SK-N-SH (cell line): ENCODE measurements around the gene RNF25. TPM values are rescaled to one million over a fixed set of nuclear protein-coding genes. Genes with fewer than 3 reads are reported as not detected.
A peak's percentile ranks its signal among the peaks of the same experiment; 100 is the strongest.

Source experiments
- CTCF ChIA-PET: fragments of 300-600, 350-600 bp; formaldehyde crosslinking; extraction: SDS; loops from one replicate; lab custom pipeline; 2021; lab: Yijun Ruan, JAX
- POLR2A ChIA-PET: fragments of 350-600 bp; sonication (Branson Sonifier 250); formaldehyde crosslinking; extraction: SDS; loops from one replicate; lab custom pipeline; 2020; ENCODE audit warnings: antibody characterized with exemption, inconsistent platforms; lab: Yijun Ruan, JAX
- DNase-seq: peaks from one replicate; pipeline ENCODE4 v3.0.0; 2012
- H2AFZ ChIP-seq: fragments of 200-600 bp; sonication (generic); 2 replicates; pipeline ENCODE4 v1.8.1; 2016; ENCODE audit warnings: antibody characterized with exemption, mild to moderate bottlenecking, low read depth
- H3F3A ChIP-seq: fragments of 200-600 bp; sonication (generic); replicated peaks from 2 replicates; pipeline ENCODE3; 2016; ENCODE audit warnings: antibody characterized with exemption, mild to moderate bottlenecking; ENCODE audit not compliant: insufficient read depth
- H3K27ac ChIP-seq, 2 experiments: fragments of 200-500 bp in 1 of 2; fragments of 200-600 bp in 1 of 2; sonication (Bioruptor generic) in 1 of 2; sonication (generic), shearing (Covaris generic) in 1 of 2; 2 replicates each; pipeline versions ENCODE4 v1.5.1 to v1.6.1; 2014 to 2016; ENCODE audit warnings: low read depth in 2 of 2, inconsistent platforms in 1 of 2, low read length in 1 of 2, mild to moderate bottlenecking in 1 of 2, mixed read lengths in 1 of 2
- H3K27me3 ChIP-seq: fragments of 200-600 bp; sonication (generic), shearing (Covaris generic); 2 replicates; pipeline ENCODE4 v1.6.1; 2016; ENCODE audit warnings: mixed run types; ENCODE audit not compliant: insufficient read depth
- H3K36me3 ChIP-seq, 2 experiments: fragments of 200-500 bp in 1 of 2; fragments of 200-600 bp in 1 of 2; sonication (Bioruptor generic) in 1 of 2; sonication (generic) in 1 of 2; replicated peaks in 1 of 2; 2 replicates each; pipeline versions ENCODE3 to v1.5.1; 2014 to 2016; ENCODE audit warnings: low read length in 1 of 2, mild to moderate bottlenecking in 1 of 2; ENCODE audit not compliant: insufficient read depth in 2 of 2, control insufficient read depth in 1 of 2
- H3K4me1 ChIP-seq, 2 experiments: fragments of 200-500 bp in 1 of 2; fragments of 200-600 bp in 1 of 2; sonication (Bioruptor generic) in 1 of 2; sonication (generic), shearing (Covaris generic) in 1 of 2; 2 replicates each; pipeline versions ENCODE4 v1.5.1 to v1.6.1; 2014 to 2016; ENCODE audit warnings: low read depth in 1 of 2, low read length in 1 of 2, mixed run types in 1 of 2; ENCODE audit not compliant: insufficient read depth in 2 of 2, control insufficient read depth in 1 of 2
- H3K4me2 ChIP-seq: fragments of 200-600 bp; sonication (generic), shearing (Covaris generic); 2 replicates; pipeline ENCODE4 v1.6.1; 2017; ENCODE audit warnings: mixed run types
- H3K4me3 ChIP-seq, 2 experiments: fragments of 200-500 bp in 1 of 2; fragments of 200-600 bp in 1 of 2; sonication (Bioruptor generic) in 1 of 2; sonication (generic), shearing (Covaris generic) in 1 of 2; 2 replicates each; pipeline versions ENCODE4 v1.5.1 to v1.8.1; 2014 to 2016; ENCODE audit warnings: low read depth in 2 of 2, inconsistent platforms in 1 of 2, low read length in 1 of 2, mild to moderate bottlenecking in 1 of 2, mixed read lengths in 1 of 2, moderate library complexity in 1 of 2
- H3K79me2 ChIP-seq: fragments of 200-600 bp; sonication (generic); 2 replicates; pipeline ENCODE4 v1.8.1; 2017; ENCODE audit warnings: mild to moderate bottlenecking; ENCODE audit not compliant: insufficient read depth
- H3K9ac ChIP-seq: fragments of 200-600 bp; sonication (generic); 2 replicates; pipeline ENCODE4 v1.6.1; 2017; ENCODE audit warnings: mixed run types
- H3K9me2 ChIP-seq: fragments of 200-600 bp; sonication (generic); 2 replicates; pipeline ENCODE4 v1.6.1; 2017; ENCODE audit warnings: mixed run types
- H3K9me3 ChIP-seq: fragments of 200-600 bp; sonication (generic); 2 replicates; pipeline ENCODE4 v1.6.1; 2017; ENCODE audit warnings: mixed run types, mild to moderate bottlenecking, moderate library complexity
- H4K20me1 ChIP-seq: fragments of 200-600 bp; sonication (generic); 2 replicates; pipeline ENCODE4 v1.6.1; 2017; ENCODE audit warnings: mild to moderate bottlenecking, mixed run types; ENCODE audit not compliant: insufficient read depth
- CHD2 ChIP-seq: fragments of 150-350 bp; IDR thresholded peaks from 2 replicates; pipeline ENCODE4 v1.6.1; 2018; ENCODE audit warnings: low read length; ENCODE audit not compliant: partially characterized antibody
- ELF1 ChIP-seq: IDR thresholded peaks from 2 replicates; pipeline ENCODE4 v1.4.0; 2012
- FOSL2 ChIP-seq: IDR thresholded peaks from 2 replicates; pipeline ENCODE4 v1.4.0; 2012; ENCODE audit warnings: low read depth, mild to moderate bottlenecking, moderate library complexity, borderline replicate concordance
- FOXM1 ChIP-seq: IDR thresholded peaks from 2 replicates; pipeline ENCODE4 v1.4.0; 2012; ENCODE audit warnings: low read depth, mild to moderate bottlenecking
- GABPA ChIP-seq: IDR thresholded peaks from 2 replicates; pipeline ENCODE4 v1.4.0; 2012; ENCODE audit warnings: low read depth, mild to moderate bottlenecking
- MAX ChIP-seq: IDR thresholded peaks from 2 replicates; pipeline ENCODE4 v1.4.0; 2012; ENCODE audit warnings: low read depth
- MXI1 ChIP-seq: IDR thresholded peaks from 2 replicates; pipeline ENCODE4 v1.6.1; 2012; ENCODE audit warnings: mild to moderate bottlenecking, low read depth, low read length, improper control_type of control experiment
- NFIC ChIP-seq: IDR thresholded peaks from 2 replicates; pipeline ENCODE4 v1.4.0; 2012; ENCODE audit warnings: borderline replicate concordance
- NRF1 ChIP-seq: IDR thresholded peaks from 2 replicates; pipeline ENCODE4 v1.6.1; 2012; ENCODE audit warnings: low read depth, mild to moderate bottlenecking, low read length
- PBX3 ChIP-seq: IDR thresholded peaks from 2 replicates; pipeline ENCODE4; 2012
- REST ChIP-seq: IDR thresholded peaks from 2 replicates; pipeline ENCODE4 v1.6.1; 2012; ENCODE audit warnings: mild to moderate bottlenecking, low read depth, low read length, moderate library complexity
- SIN3A ChIP-seq: IDR thresholded peaks from 2 replicates; pipeline ENCODE4 v1.6.1; 2012; ENCODE audit warnings: low read depth, mild to moderate bottlenecking, low read length, moderate library complexity, borderline replicate concordance
- TAF1 ChIP-seq: IDR thresholded peaks from 2 replicates; pipeline ENCODE4 v1.6.1; 2012; ENCODE audit warnings: low read depth, mild to moderate bottlenecking, low read length, moderate library complexity, borderline replicate concordance
- USF2 ChIP-seq: fragments of 150-350 bp; IDR thresholded peaks from 2 replicates; pipeline ENCODE4 v1.6.1; 2017; ENCODE audit warnings: antibody characterized with exemption, low read length, low read depth, borderline replicate concordance
- ZBTB33 ChIP-seq: IDR thresholded peaks from 2 replicates; pipeline ENCODE4 v1.4.0; 2012; ENCODE audit warnings: low read depth, borderline replicate concordance
- WGBS: methylation state at CpG from one replicate; pipeline ENCODE4 v1.1.6; 2017; ENCODE audit warnings: low lambda C conversion rate; 5-methylcytosine and 5-hydroxymethylcytosine counted together
- polyA plus RNA-seq, 3 experiments: library from polyadenylated mRNA; depleted of rRNA; stranded (reverse); fragments of >200 nt; gene quantifications; 2 replicates each; pipeline ENCODE4 v1.2.3, GENCODE V29; 2012

RNF25 gene
- polyA plus RNA-seq, 1 of the 3 experiments (the other 2 are of a cell fraction) = 72.2 TPM

GRCh38 chr2:218623366-218623705 lies 48.5 kb downstream of the RNF25 start (continued):
- TF ChIP-seq REST = no peak
- TF ChIP-seq CHD2 = no peak
- TF ChIP-seq PBX3 = no peak
- no peak for TF ChIP-seq TAF1
- no peak for TF ChIP-seq NFIC

- H3K27me3 ChIP-seq = no peaks in the 10 kb centered on the region
- H3K27ac ChIP-seq = no peak overlapping the region
- H3K9me2 ChIP-seq = no peaks in the 10 kb centered on the region
- H3K79me2 ChIP-seq = no peaks in the 10 kb centered on the region
- peaks cover 0 to 2% of the 10 kb centered on the region in 2 experiments for H3K36me3 ChIP-seq
- no peak overlapping the region for H3K9ac ChIP-seq
- no peaks in the 10 kb centered on the region for H3F3A ChIP-seq
- H3K9me3 ChIP-seq = no peaks in the 10 kb centered on the region
- no peak overlapping the region for H3K4me2 ChIP-seq
- 0 out of 2 replicates have a peak overlapping the region, but pooled peaks have one; percentile 41 for H2AFZ ChIP-seq
- POLR2A ChIA-PET = no interaction called here
- no peak for TF ChIP-seq FOXM1
- no peak for TF ChIP-seq NRF1
- TF ChIP-seq ELF1 = no peak
- TF ChIP-seq MAX = no peak
- no peak for TF ChIP-seq PBX3
- no peak for TF ChIP-seq FOSL2
- TF ChIP-seq GABPA = no peak
- TF ChIP-seq USF2 = no peak
- no peak for TF ChIP-seq MXI1
- TF ChIP-seq ZBTB33 = no peak
- no peak for TF ChIP-seq SIN3A
- TF ChIP-seq NFIC = no peak
- H4K20me1 ChIP-seq = no peaks in the 10 kb centered on the region
- CTCF ChIA-PET = interaction anchor here (1.2 kb wide), 1 partner anchor 17 kb away, joined by 4 read pairs; no protein-coding TSS in a partner anchor
- DNase-seq = no peak
- no peak overlapping the region for H3K4me3 ChIP-seq
- H3K4me1 ChIP-seq = no peaks in the 10 kb centered on the region
- WGBS = 91% methylated on average over 7 of the region's 7 CpGs
Measured at GRCh38 chr2:218622606-218623365, 49.0 kb downstream of the RNF25 start.
